Eye (tissue), 1 donor: ENCODE data around the gene ADAM12.

Source experiments
- DNase-seq: peaks from one replicate; pipeline ENCODE4 v3.0.0-alpha.2; 2015

The ADAM12 gene

GRCh38 chr10:126169899-126170298 lies 218.4 kb downstream of the ADAM12 start:
- peak; percentile 70 for DNase-seq

- DNase-seq: no peak
Measured at GRCh38 chr10:126166797-126167196, 221.5 kb downstream of the ADAM12 start.

GRCh38 chr10:126165874-126166273 lies 222.4 kb downstream of the ADAM12 start:
- DNase-seq: no peak

- DNase-seq: no peak
Measured at GRCh38 chr10:126163506-126163905, 224.8 kb downstream of the ADAM12 start.

GRCh38 chr10:126161691-126162090 lies 226.6 kb downstream of the ADAM12 start:
- no peak for DNase-seq

- no peak for DNase-seq
Measured at GRCh38 chr10:126160971-126161630, 227.2 kb downstream of the ADAM12 start.

- no peak for DNase-seq
Measured at GRCh38 chr10:126160571-126160970, 227.7 kb downstream of the ADAM12 start.

GRCh38 chr10:126158133-126158892 lies 230.0 kb downstream of the ADAM12 start:
- no peak for DNase-seq

GRCh38 chr10:126157189-126157588 lies 231.1 kb downstream of the ADAM12 start:
- no peak for DNase-seq

GRCh38 chr10:126156503-126156902 lies 231.8 kb downstream of the ADAM12 start:
- no peak for DNase-seq

GRCh38 chr10:126156012-126156411 lies 232.3 kb downstream of the ADAM12 start:
- DNase-seq: no peak

GRCh38 chr10:126155528-126155927 lies 232.7 kb downstream of the ADAM12 start:
- no peak for DNase-seq

GRCh38 chr10:126153711-126154628 lies 234.3 kb downstream of the ADAM12 start:
- no peak for DNase-seq

- peak; percentile 79 for DNase-seq
Measured at GRCh38 chr10:126147866-126148587, 240.2 kb downstream of the ADAM12 start.

- no peak for DNase-seq
Measured at GRCh38 chr10:126146771-126147170, 241.5 kb downstream of the ADAM12 start.

- DNase-seq: no peak
Measured at GRCh38 chr10:126143117-126143516, 245.2 kb downstream of the ADAM12 start.

- no peak for DNase-seq
Measured at GRCh38 chr10:126140746-126141273, 247.5 kb downstream of the ADAM12 start.

- no peak for DNase-seq
Measured at GRCh38 chr10:126137562-126138221, 250.6 kb downstream of the ADAM12 start.

- no peak for DNase-seq
Measured at GRCh38 chr10:126135941-126136595, 252.2 kb downstream of the ADAM12 start.

GRCh38 chr10:126135177-126135576 lies 253.1 kb downstream of the ADAM12 start:
- DNase-seq: no peak
